ENCODE measurements around the gene SBF2. TPM values are rescaled to one million over a fixed set of nuclear protein-coding genes. Genes with fewer than 3 reads are reported as not detected.
A peak's percentile ranks its signal among the peaks of the same experiment; 100 is the strongest.

Gene SBF2
- total and polyA plus RNA-seq, 2 of the 13 experiments (the other 11 are each of a cell fraction or from before 2014, with no cell fraction given), result 24.0 to 45.8 TPM

- Histone ChIP-seq H2AFZ (ENCODE audit: low read length) (no peak overlapping the region), H3K27ac (ENCODE audit: extremely low read length, insufficient read depth, low read length) (no peak overlapping the region), H3K79me2 (ENCODE audit: insufficient read depth, low read length) (no peaks in the 10 kb centered on the region), H3K9me3 (ENCODE audit: low read length) (no peaks in the 10 kb centered on the region), H3K27me3 (ENCODE audit: control insufficient read depth in 1 of 2, insufficient read depth in 2 of 2, low read length in 2 of 2) (no peaks in the 10 kb centered on the region), H3K4me3 (replicated peaks in 1 of 3; ENCODE audit: insufficient read depth in 1 of 3, low read depth in 2 of 3, low read length in 3 of 3) (no peak overlapping the region), H3K9ac (ENCODE audit: insufficient read depth, low read depth, low read length) (no peak overlapping the region), H3K36me3 (replicated peaks in 1 of 2; ENCODE audit: control insufficient read depth in 1 of 2, insufficient read depth in 2 of 2, low read length in 2 of 2) (no peaks in the 10 kb centered on the region), H3K4me1 (ENCODE audit: insufficient read depth, low read length) (peaks cover 53% of the 10 kb centered on the region), H4K20me1 (ENCODE audit: insufficient read depth, low read length) (no peaks in the 10 kb centered on the region), H3K4me2 (ENCODE audit: low read depth, low read length) (peak overlapping the region; percentile 18)
- ATAC-seq (no peak), DNase-seq (ENCODE audit: low spot score) (no peak), FAIRE-seq (no peak)
- TF ChIP-seq ZFP1 (CRISPR knock-in tag; IDR thresholded peaks at IDR 0.05) (no peak), EEA1 (CRISPR knock-in tag; IDR thresholded peaks at IDR 0.05; ENCODE audit: borderline replicate concordance) (no peak), ONECUT2 (CRISPR knock-in tag; IDR thresholded peaks at IDR 0.05) (no peak), RXRA (CRISPR knock-in tag; IDR thresholded peaks at IDR 0.05) (no peak), ZNF605 (CRISPR knock-in tag; IDR thresholded peaks at IDR 0.05) (no peak), ZNF329 (CRISPR knock-in tag; IDR thresholded peaks at IDR 0.05; ENCODE audit: low read depth) (no peak), SETDB1 (CRISPR knock-in tag; IDR thresholded peaks at IDR 0.05; ENCODE audit: borderline replicate concordance) (no peak), KAT8 (CRISPR knock-in tag; IDR thresholded peaks at IDR 0.05) (no peak), FOXK1 (CRISPR knock-in tag; IDR thresholded peaks at IDR 0.05; ENCODE audit: borderline replicate concordance, low read depth) (no peak), KLF6 (CRISPR knock-in tag; IDR thresholded peaks at IDR 0.05) (no peak), NFYB (CRISPR knock-in tag; IDR thresholded peaks at IDR 0.05) (no peak), ZNF430 (CRISPR knock-in tag; IDR thresholded peaks at IDR 0.05) (no peak), ZNF629 (CRISPR knock-in tag; conservative IDR thresholded peaks at IDR 0.05) (no peak), HBP1 (CRISPR knock-in tag; IDR thresholded peaks at IDR 0.05; ENCODE audit: low read depth) (no peak), CEBPZ (IDR thresholded peaks at IDR 0.05; ENCODE audit: low read length) (no peak)
- CTCF ChIA-PET (ENCODE audit: low intra/inter-chr PET ratio, low total read pairs), result interaction anchor here (0.6 kb wide), 1 partner anchor 110 kb away, joined by 3 read pairs; no protein-coding TSS in a partner anchor
- WGBS (ENCODE audit: low lambda C conversion rate), result 60% methylated on average over 4 of the region's 5 CpGs
- in situ Hi-C loops (cut with HindIII; ENCODE audit: extremely low pct_ligation_motif_present, low pct_unique_long_range_greater_than_20kb) (no loop called here), intact Hi-C loops (cut with micrococcal nuclease; ENCODE audit: unreplicated experiment) (no loop called here)
- BruUV-seq (replicated peaks), result no TSS peak
- POLR2A ChIA-PET, result interaction anchor here (0.7 to 1.9 kb wide), 3 partner anchors 10 to 22 kb away, joined by 3 to 11 read pairs (median 3); partner anchors contain the start of gene ADM
Observed at GRCh38 chr11:10317776-10318526, 23.9 kb upstream of the SBF2 start.
